ENCODE data around the gene PACSIN1.

The PACSIN1 gene, protein sequence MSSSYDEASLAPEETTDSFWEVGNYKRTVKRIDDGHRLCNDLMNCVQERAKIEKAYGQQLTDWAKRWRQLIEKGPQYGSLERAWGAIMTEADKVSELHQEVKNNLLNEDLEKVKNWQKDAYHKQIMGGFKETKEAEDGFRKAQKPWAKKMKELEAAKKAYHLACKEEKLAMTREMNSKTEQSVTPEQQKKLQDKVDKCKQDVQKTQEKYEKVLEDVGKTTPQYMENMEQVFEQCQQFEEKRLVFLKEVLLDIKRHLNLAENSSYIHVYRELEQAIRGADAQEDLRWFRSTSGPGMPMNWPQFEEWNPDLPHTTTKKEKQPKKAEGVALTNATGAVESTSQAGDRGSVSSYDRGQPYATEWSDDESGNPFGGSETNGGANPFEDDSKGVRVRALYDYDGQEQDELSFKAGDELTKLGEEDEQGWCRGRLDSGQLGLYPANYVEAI

DNA sequence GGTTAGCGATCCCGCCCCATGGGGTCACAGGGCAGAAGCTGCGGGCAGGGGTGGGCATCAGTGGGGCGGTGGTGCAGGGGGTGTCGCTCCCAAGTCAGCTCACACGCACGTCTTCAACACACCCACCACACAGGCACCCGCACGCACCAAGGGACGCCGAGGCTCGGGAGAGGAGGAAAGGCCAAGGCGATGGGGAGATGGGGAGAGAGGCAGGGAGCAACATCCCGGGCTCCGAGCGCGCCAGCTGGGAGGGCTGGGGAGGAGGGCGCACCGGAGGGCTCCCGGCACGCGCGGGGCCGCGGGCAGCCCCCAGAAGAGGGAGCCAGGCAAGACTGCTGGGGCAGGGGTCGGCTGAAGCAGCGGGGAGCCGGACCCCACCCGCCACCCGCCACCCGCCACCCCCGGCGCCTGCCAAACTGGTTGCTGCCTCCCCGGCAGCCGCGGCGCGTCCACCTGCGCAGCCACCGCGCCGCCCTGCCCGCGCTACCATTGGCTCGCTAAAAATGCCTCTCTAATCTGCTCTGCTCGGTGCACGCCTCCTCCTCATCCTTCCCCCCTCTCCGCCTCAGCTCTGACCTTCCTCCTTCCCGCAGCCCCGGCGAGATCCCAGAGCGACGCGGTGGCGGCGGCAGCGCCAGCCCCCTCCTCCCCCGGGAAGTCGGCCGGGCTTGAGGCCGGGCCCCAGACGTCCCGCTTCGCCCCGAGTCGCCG is at the start of gene PACSIN1:
PACSIN1 (plus strand) TSS at position 546 of the 711 bp plus-strand sequence. CDS start 60,230 bp downstream, outside the sequence.
- no peak for DNase-seq

DNA sequence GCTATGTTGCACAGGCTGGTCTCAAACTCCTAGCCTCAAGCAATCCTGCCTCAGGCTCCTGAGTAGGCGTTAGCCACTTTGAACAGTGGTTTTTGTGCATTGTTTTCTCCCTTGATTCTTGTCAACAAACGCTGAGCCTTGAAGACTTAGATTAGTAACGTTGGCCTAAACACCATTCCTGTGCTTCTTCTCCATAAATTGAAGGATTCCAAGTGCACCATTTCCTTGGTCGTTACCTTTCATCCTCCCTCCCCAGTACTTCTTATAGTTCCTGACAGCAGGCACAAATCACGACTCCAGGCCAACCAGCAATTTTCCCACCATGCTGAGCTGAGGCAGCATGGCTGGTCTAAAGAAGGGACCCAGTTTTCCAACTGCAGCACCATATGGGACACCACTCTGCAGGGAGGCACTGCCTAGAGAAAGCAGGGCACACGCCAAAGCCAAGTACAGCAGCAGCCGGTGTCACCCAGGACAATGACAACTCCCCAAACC is 49.0 kb upstream of the PACSIN1 start:
- no peak for DNase-seq

DNA sequence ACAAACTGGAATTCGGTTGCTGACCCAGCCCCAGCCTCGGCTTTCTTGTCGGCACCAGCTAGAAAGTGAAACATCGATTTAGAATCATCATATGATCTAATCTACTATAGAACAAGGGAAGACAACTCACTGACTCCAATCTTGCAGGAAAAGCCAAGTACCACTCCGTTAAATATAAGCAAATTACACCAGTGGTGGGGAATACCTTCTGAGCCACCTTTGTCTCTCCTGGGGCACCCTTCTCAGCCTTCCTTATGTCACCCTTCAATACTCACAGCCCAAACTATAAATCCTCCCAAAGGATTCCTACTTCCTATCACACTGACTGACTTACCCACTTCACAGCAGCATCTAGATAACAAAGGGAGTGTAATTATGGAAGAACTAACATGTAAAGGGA is 47.5 kb upstream of the PACSIN1 start:
- DNase-seq, result no peak

DNA sequence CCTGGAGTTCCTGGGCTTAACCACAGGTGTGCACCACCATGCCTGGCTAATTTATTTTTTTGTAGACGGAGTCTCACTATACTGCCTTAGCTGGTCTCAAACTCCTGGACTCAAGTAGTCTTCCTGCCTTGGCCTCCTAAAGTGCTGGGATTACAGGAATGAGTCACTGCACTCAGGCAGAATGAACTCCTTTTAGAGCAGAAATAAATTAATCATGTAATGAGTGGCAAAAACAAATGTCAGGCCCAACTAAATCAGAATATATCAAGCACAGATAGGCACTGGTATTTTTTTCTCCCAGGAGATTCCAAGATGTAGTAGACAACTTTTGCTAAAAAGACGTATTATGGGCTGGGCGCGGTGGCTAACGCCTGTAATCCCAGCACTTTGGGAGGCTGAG is 42.6 kb upstream of the PACSIN1 start:
- no peak for DNase-seq

DNA sequence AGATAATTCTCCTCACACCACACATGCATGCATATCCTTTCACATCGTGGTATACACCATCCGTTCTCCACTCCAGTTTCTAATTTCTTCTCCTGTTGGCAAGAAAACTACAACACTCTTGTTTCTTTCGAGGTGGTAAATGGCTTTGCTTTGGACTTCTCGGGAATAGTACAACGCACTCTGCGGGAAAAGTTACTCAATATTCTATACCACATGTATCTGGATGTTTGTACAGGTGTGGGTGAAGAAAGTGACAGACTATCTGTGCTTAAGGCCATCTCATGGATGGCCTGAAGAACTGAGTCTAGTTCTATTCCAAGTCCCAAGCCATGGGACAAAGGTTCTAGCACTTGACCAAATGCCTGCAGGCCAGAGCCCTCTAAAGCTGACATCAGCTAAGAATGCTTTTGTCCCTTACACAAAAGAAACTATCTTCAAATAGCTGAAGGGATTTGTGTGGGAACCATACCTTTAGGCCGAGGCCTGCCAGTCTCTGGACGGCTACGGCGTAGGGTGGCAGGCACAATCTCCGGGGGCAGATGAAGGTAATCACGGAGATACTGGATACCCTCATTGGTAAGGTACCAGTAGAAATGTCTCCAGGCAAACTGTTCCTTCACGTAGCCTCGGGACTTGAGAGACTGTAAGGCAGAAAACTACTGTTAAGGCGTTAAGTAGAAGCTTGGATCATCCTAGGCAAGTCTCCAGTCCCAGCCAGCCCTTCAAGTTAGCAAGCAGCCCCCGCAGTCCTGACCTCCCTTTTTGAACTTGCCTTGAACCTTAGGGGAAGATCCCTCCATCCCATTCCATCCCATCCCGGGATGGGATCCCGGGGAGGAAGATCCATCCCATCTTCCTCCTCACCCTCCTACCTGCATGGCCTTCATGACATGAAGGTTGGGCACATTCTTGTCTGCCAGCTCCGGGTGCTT is 41.4 kb upstream of the PACSIN1 start:
- DNase-seq, result no peak

DNA sequence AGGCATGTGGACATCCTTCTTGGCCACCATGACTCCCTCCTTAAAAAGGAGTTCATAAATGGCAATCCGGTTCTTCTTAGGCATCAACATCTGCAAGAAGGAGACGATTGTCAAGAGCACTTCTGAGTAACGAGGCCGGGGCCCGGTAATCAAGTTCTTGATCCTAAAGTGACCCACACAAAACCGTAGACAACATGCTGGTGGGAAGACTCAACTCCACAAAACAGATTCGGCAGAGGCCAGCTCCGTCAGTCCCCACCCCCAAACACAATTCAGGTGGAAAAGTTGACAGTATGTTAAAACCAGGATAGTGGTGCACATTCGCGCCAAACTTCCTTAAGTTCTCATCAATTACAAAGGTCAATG is 40.8 kb upstream of the PACSIN1 start:
- no peak for DNase-seq

DNA sequence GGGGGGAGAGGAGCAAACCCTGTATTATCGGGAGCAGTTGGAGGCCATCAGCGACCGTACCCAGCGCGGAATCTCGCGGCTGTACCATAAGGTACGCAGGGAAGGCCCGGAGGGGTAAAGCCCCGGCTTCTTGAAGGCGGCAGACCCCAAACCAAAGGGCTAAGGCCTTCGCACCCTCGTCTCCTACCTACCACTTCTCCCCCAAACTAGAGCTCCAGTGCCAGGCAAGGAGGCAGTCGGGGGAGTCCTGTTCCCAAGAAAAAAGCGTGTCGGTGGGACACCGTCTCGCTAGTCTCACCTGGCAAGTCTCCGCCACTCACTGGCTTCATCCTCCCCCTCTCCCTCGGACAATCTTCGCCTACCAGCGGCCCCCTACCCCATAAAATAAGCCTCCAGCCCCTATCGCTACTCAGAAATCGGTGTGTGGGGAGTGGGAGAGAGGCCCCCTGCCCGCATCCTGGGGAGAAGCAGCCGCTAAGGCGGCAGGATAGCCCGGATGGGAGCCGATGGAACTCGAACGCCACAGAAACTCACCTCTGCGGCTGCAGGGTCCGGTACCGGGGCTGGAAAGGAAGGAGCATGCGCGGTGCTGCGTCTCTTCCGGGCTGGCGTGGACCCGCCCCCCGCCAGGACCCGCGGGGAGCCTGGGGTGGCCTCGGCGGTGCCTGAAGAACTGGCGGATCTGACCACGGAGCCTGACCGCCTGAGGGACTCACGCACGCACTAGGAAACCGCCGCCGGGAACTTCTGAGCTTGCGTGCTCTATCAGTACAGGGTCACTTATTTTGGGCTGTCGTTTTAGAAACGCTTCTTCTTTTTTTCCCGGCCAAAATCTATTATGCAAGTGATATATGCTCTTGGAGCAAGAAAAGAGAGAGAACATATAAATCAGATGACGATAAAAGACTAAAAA is 40.1 kb upstream of the PACSIN1 start, which contains the start of gene RPS10:
RPS10 (minus strand) TSS at position 572 of the 913 bp plus-strand sequence. CDS start 848 bp downstream, outside the sequence.
- DNase-seq, result peak; percentile 91

DNA sequence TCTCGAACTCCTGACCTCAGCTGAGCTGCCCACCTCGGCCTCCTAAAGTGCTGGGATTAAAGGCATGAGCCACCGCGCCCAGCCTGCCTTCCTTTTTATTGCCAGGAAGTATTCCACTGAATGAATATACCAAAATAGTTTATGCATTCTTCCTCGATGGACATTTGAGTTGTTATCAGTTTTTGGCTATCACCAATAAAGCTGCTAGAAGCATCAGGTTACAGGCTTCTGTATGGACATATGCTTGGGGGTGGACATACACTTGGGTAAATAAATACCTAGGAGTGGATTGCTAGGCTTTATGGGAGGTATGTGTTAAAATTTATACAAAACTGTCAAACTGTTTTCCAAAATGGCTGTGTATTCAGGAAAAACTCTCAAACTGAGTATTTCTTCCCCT is 30.0 kb upstream of the PACSIN1 start:
- DNase-seq, result no peak

DNA sequence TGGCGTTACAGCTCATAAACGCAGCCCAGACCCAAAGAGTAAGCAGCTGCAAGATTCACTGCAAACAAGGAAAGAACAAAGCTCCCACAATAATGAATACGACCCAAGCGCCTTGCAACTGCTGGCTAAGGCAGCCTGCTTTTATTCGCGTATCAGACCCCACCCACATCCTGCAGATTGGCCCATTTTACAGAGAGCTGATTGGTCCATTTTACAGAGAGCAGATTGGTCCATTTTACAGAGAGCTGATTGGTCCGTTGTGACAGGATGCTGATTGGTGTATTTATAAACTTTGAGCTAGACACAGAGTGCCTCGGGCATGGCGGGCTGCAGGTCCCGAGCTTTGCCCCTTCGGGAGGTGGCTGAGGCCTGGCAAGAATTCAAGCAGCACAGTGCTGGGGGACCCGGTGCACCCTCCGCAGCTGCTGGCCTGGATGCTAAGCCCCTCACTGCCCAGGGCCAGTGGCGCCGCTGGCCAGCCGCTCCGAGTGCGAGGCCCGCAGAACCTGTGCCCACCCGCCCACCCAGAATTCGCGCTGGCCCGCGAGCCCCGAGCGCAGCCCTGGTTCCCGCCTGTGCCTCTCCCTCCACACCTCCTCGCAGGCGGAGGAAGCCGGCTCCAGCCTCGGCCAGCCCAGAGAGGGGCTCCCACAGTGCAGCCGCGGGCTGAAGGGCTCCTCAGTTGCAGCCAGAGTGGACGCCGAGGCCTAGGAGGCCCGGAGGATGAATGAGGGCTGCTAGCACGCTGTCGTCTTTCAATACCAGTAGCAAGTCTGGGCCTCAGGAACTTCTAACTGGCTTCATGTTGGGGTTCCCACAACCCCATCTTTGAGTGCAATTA is 28.9 kb upstream of the PACSIN1 start:
- DNase-seq, result no peak

DNA sequence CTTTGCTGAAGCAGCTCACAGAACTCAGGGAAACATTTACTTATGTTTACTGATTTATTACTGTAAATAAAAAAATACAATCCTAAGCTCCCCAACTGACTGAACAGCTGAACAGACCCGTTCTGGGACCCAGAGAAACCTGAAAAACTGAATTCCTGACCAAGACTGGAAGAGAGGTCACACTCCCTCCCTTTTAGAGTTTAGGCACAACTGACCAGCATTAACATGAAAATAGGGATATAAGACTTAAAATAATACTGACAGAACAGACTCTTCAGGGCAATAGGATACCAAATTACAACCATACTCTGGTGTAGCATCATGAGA is 28.3 kb upstream of the PACSIN1 start:
- DNase-seq, result no peak

DNA sequence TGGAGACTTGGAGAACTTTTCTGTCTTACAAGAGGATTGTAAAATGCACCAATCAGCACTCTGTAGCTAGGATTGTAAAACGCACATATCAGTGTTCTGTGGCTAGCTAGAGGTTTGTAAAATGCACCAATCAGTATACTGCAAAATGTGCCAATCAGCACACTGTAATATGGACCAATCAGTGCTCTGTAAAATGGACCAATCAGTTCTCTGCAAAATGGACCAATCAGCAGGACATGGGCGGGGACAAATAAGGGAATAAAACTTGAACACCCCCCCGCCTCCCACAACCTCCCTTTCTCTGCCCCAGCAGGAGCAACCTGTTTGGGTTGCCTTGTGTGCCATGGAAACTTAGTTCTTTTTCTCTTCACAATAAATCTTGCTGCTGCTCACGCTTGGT is 27.2 kb upstream of the PACSIN1 start:
- no peak for DNase-seq

DNA sequence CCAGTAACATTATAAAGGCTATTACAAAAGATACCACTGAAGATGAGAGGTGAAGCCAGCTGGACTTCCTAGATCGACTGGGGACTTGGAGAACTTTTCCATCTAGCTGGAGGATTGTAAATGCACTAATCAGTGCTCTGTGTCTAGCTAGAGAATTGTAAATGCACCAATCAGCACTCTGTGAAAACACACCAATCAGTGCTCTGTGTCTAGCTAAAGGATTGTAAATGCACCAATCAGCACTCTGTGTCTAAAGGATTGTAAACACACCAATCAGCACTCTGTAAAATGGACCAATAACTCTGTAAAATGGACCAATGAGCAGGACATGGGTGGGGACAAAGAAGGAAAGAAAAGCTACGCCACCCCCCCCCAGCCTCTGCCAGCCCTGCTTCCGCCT is 26.4 kb upstream of the PACSIN1 start:
- no peak for DNase-seq

DNA sequence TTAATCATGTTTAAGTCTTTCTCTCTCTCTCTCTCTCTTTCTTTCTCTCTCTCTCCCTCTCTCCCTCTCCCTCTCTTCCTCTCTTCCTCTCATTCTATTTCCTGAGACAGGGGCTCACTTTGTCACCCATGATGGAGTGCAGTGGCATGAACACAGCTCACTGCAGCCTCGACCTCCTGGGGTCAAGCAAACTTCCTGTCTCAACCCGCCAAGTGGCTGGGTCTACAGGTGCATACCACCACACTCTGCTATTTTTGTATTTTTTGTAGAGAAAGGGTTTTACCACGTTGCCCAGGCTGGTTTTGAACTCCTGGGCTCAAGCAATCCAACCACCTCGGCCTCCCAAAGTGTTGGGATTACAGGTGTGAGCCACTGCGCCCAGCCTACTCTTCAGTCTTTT is 24.4 kb upstream of the PACSIN1 start:
- DNase-seq, result no peak

DNA sequence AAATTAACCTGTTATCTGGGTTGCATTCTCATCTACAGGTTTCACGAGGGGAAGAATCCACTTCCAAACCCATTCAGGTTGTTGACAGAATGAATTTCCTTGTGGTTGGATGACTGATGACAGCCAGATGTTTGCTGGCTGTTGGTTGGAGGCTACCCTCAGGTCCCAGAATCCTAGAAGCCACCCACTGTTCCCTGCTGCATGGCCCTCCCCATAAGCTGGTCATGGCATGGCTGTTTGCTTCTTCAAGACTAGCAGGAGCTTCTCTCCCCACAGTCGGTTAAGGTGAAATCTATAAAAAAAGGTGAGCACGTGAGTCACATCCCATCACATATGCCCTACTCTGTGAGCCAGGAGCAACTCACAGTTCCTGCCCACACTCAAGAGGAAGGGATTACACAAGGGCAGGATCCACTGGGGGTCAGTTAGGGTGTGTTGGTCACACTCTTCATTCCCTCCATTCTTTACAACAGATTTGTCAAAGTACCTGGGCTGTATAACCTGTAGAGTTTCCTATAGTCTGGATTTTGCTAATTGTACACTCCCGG is 20.5 kb upstream of the PACSIN1 start:
- no peak for DNase-seq

DNA sequence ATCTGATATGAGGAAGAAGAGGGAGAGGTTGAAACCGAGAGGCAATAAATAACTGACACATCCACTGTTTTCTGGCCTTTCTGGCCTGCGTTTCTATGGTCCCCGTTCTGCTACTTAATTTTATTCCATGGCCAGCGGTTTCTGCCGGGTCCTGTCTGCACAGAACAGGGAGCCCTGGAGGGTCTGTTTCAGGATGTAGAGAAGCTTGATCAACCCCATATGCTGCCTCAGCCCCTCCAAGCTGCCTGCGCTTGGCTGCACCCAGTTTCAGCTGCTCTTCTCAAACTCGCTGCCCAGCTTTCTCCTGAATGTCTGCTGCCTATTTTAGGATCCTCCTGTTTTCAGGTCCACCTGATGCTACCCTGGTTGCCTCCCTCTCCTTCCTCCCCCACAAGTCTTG is 18.5 kb upstream of the PACSIN1 start:
- DNase-seq, result no peak

DNA sequence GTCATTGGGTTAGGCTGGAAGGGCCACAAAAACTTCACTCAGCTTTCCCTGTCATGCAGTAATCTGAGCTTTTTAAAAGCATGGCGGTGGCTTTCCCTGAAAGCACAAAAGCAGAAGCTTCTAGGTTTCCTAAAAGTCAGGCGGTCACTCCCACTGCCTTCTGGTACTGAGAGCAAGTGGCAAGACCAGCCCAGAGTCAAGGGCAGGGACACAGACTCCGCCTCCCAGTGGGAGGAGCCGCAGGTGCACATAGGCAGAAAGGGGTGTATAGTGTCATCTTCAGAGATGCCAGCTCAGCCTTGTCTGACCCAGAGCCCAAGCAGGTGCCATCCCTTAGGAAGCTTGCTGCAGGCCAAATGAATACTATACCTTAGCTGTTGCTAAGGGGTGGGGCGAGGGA is 18.0 kb upstream of the PACSIN1 start:
- DNase-seq, result no peak

DNA sequence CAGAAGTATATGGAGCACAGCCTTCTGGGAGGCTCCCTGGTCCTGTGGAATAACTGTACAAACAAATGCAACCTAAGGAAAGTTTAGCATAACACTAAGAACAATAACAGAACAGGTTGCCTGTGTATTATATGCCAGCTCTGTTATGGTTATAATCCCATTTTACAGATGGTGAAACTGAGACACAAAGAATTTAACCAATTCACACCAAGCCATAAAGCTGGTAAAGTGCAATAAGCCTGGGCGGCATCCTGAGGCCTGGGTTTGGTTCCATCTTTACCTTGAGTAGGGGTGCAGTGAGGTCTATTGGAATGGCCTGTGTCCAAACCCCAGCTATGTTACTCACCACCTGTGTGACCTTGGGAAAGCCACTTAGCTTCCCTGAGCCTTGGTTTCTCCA is 14.7 kb upstream of the PACSIN1 start:
- no peak for DNase-seq

DNA sequence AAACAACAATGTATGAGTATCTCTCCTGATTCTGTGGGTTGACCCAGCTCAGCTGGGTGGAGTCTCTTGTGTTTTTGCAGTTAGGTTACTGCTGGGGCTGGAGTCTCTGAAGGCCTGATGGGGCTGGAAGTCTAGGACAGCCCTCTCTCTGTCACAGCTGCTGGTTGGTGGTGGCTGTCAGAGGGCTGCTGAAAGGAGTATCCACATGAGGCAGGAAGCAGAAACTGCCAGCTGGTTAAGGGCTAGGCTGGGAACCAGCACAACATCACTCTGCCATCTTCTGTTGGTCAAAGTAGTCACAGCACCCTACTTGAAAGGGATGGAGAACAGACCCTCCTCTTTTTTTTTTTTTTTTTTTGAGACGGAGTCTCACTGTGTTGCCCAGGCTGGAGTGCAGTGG is 10.0 kb upstream of the PACSIN1 start:
- DNase-seq, result no peak

DNA sequence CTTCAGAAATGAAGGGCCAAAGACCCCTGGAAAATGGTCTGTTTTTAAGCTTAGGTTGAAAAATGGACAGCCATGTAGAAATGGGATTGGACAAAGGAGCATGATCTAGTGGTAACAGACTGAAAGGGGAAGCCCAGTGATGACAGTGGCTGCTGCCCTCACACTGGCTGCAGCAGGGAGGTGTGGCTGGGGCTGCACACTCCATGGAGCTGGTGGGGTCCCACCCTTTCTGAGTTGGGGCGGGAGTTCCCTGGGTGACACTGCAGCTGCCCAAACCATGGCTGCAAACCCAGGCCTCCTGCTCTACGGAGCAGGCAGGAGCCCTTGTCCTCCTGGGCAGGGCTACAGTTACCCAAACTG is 8.5 kb upstream of the PACSIN1 start:
- no peak for DNase-seq

All from kidney glomerular epithelial cell (primary cell).